ENCODE measurements around the gene WDR83.
"Not testable (repeated sequence)": the region's sequence is repeated elsewhere in the genome, so short reads cannot be mapped to it uniquely, and the experiment has no call there.

WDR83 gene

GRCh38 chr19:12666265-12667048 is at the start of gene WDR83, which contains the start of gene MAN2B1:
WDR83 (plus strand) TSS chr19:12666807; CDS start chr19:12669791, 2,984 bp downstream.
MAN2B1 (minus strand) TSS chr19:12666742; CDS start chr19:12666701, 41 bp downstream.
- DNase-seq: peak; percentile 83

GRCh38 chr19:12617646-12618045 is 49.0 kb upstream of the WDR83 start:
- DNase-seq: no peak

GRCh38 chr19:12621253-12622024 is 45.2 kb upstream of the WDR83 start:
- DNase-seq: not testable (repeated sequence)

GRCh38 chr19:12623361-12624031 is 43.1 kb upstream of the WDR83 start:
- no peak for DNase-seq

- DNase-seq: no peak
Observed at GRCh38 chr19:12626958-12627357, 39.6 kb upstream of the WDR83 start.

GRCh38 chr19:12628040-12629022 is 38.3 kb upstream of the WDR83 start:
- no peak for DNase-seq

GRCh38 chr19:12629215-12629614 is 37.4 kb upstream of the WDR83 start:
- DNase-seq: no peak

GRCh38 chr19:12636631-12637030 is 30.0 kb upstream of the WDR83 start:
- no peak for DNase-seq

GRCh38 chr19:12638611-12639182 is 27.9 kb upstream of the WDR83 start:
- DNase-seq: no peak

GRCh38 chr19:12639901-12640613 is 26.6 kb upstream of the WDR83 start:
- peak; percentile 86 for DNase-seq

- no peak for DNase-seq
Observed at GRCh38 chr19:12641456-12641855, 25.2 kb upstream of the WDR83 start.

GRCh38 chr19:12642506-12642905 is 24.1 kb upstream of the WDR83 start:
- no peak for DNase-seq

- DNase-seq: not testable (repeated sequence)
Observed at GRCh38 chr19:12643716-12644115, 22.9 kb upstream of the WDR83 start.

- no peak for DNase-seq
Observed at GRCh38 chr19:12646551-12646950, 20.1 kb upstream of the WDR83 start.

- no peak for DNase-seq
Observed at GRCh38 chr19:12647047-12647446, 19.6 kb upstream of the WDR83 start.

GRCh38 chr19:12647490-12648071 is 19.0 kb upstream of the WDR83 start:
- no peak for DNase-seq

- DNase-seq: no peak
Observed at GRCh38 chr19:12648088-12648487, 18.5 kb upstream of the WDR83 start.

- DNase-seq: no peak
Observed at GRCh38 chr19:12649941-12650340, 16.7 kb upstream of the WDR83 start.

GRCh38 chr19:12652219-12652618 is 14.4 kb upstream of the WDR83 start:
- no peak for DNase-seq

GRCh38 chr19:12655546-12655945 is 11.1 kb upstream of the WDR83 start:
- no peak for DNase-seq

Data from activated CD8-positive, alpha-beta memory T cell treated with anti-CD3 and anti-CD28 coated beads, Interleukin-2, amount 50 U/mL, for 4 hours (primary cell).